Thymus (tissue), 11 donors: ENCODE measurements around the gene PTBP1. TPM values are rescaled to one million over a fixed set of nuclear protein-coding genes. Genes with fewer than 3 reads are reported as not detected.

Experiments used
- DNase-seq, 9 donors: peaks; one replicate each; pipeline ENCODE4 v3.0.0-alpha.2; 2013; ENCODE audit warnings: low spot score in 9 of 9, low read depth in 6 of 9, missing footprints in 1 of 9
- H3K27ac ChIP-seq, 2 donors: one replicate each; pipeline ENCODE4 v1.5.1; 2013; ENCODE audit warnings: control low read depth in 1 of 2, low read depth in 1 of 2, low read length in 1 of 2, mild to moderate bottlenecking in 1 of 2, moderate library complexity in 1 of 2
- H3K27me3 ChIP-seq, 2 donors: one replicate each; pipeline ENCODE4 v1.5.1; 2013; ENCODE audit warnings: low read length in 1 of 2; ENCODE audit not compliant: control insufficient read depth in 2 of 2, insufficient read depth in 1 of 2
- H3K36me3 ChIP-seq, 2 donors: one replicate each; pipeline ENCODE4 v1.5.1; 2013; ENCODE audit warnings: low read length in 1 of 2, mild to moderate bottlenecking in 1 of 2, moderate library complexity in 1 of 2; ENCODE audit not compliant: control insufficient read depth in 2 of 2, insufficient read depth in 2 of 2
- H3K4me1 ChIP-seq, 2 donors: one replicate each; pipeline ENCODE4 v1.5.1; 2013; ENCODE audit warnings: low read length in 2 of 2; ENCODE audit not compliant: control insufficient read depth in 2 of 2, insufficient read depth in 2 of 2
- H3K4me3 ChIP-seq, 2 donors: one replicate each; pipeline ENCODE4 v1.5.1; 2013; ENCODE audit warnings: low read length in 2 of 2, control low read depth in 1 of 2, mild to moderate bottlenecking in 1 of 2
- H3K9me3 ChIP-seq, 2 donors: one replicate each; pipeline ENCODE4 v1.5.1; 2013; ENCODE audit warnings: low read length in 1 of 2, mild to moderate bottlenecking in 1 of 2; ENCODE audit not compliant: control insufficient read depth in 2 of 2, insufficient read depth in 1 of 2
- WGBS: extraction: QIAGEN DNeasy Blood & Tissue Kit; methylation state at CpG from one replicate; pipeline ENCODE4 v1.1.7; 2013; 5-methylcytosine and 5-hydroxymethylcytosine counted together
- polyA plus RNA-seq: library from polyadenylated mRNA; stranded (reverse); fragments of 200-250 nt; gene quantifications from one replicate; pipeline ENCODE4 v1.2.3, GENCODE V29; 2013
- total RNA-seq: library from RNA; stranded (reverse); fragments of 120-200 nt; gene quantifications from one replicate; pipeline ENCODE4 v1.2.4, GENCODE V29; 2013
- donor health status: healthy.

PTBP1 gene
- total and polyA plus RNA-seq, 2 donors, result 75.1 to 129 TPM

- Histone ChIP-seq H3K27ac (no peak overlapping the region), H3K9me3 (no peaks in the 10 kb centered on the region), H3K36me3 (no peaks in the 10 kb centered on the region), H3K4me1 (peaks cover 0 to 9% of the 10 kb centered on the region in 2 donors), H3K27me3 (peaks cover 2 to 21% of the 10 kb centered on the region in 2 donors), H3K4me3 (no peak overlapping the region)
- 84% methylated on average over 8 of the region's 8 CpGs for WGBS
- DNase-seq, result no peak
Measured at GRCh38 chr19:791567-792305, 5.5 kb upstream of the PTBP1 start.

DNA sequence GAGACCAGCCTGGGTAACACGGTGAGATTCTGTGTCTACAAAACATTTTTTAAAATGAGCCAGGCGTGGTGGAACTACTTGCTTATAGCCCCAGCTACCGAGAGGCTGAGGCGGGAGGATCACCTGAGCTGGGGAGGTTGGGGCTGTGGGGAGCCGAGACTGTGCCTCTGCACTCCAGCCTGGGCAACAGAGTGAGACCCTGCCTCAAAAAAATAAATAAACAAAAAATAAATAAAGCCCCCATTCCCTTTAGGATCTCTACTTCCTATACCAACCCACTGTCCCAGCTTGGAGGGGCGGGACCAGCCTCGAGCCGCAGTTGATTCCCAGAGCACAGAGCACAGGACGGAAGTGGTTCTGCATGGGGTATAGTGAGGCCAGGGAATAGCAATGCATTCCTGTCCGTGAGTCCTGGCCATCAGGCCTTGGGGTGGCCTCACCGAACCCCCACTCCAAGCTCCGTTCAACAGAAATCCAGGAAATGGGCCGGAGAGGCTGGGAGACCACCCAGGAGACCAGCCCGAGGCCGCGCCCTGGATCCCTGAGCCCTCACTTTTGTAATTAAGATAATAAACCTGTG lies 4.9 kb upstream of the PTBP1 start:
- Histone ChIP-seq H3K27me3 (peaks cover 2 to 21% of the 10 kb centered on the region in 2 donors), H3K36me3 (no peaks in the 10 kb centered on the region), H3K4me1 (peaks cover 0 to 9% of the 10 kb centered on the region in 2 donors), H3K9me3 (no peaks in the 10 kb centered on the region), H3K4me3 (no peak overlapping the region), H3K27ac (no peak overlapping the region)
- WGBS, result 95% methylated on average over 16 of the region's 16 CpGs
- DNase-seq, result no peak

DNA sequence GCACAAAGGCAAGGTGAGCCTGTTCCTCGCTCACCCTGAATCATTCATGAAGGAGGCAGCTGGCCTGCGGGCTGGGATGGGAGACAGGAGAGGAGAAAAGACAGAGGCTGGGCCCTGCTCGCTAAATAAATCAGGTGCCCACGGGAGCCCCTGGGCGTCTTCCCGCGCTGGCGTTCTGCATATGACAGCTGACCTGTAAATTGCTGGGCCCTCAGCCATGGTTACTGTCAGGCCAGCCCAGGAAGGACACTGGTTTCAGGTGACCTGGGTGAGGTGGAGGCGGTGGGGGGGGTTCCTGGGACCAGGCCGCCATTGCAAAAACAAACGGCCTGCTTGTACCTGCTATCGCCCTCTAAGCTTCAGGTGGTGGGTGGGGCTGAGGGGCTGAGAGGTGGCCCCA lies 3.4 kb upstream of the PTBP1 start:
- no peak overlapping the region for H3K4me3 ChIP-seq
- H3K27ac ChIP-seq, result no peak overlapping the region
- H3K4me1 ChIP-seq, result peaks cover under 1 to 9% of the 10 kb centered on the region in 2 donors
- 93% methylated on average over 12 of the region's 12 CpGs for WGBS
- peaks cover 2 to 17% of the 10 kb centered on the region in 2 donors for H3K27me3 ChIP-seq
- DNase-seq, result no peak
- peaks cover 0 to 3% of the 10 kb centered on the region in 2 donors for H3K9me3 ChIP-seq
- peaks cover 0 to 4% of the 10 kb centered on the region in 2 donors for H3K36me3 ChIP-seq

DNA sequence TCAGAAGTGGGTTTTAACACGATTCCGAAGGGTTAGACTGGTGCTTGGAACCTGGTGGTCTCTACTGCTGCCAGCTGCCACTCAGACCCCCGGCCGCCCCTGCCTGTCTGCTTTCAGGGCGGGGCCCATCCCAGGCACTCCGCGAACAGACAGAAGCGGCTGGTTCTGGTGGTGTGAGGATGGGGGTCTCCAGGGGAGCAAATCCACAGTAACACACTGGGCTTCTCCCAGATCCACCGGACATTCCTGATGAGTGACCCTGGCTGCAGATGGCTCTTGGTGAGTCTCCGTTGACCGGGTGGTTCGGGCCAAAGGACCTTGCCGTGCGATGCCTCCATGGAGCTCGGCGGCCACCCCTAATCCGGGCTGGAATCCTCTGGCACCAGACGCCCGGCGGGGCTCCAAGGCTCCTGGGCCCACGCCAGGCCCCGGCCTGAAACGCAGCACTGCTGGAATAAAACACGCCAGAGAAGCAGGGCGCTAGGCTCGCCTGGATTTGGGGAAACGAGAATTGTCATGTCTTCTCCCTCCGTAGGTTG lies 2.1 kb upstream of the PTBP1 start:
- Histone ChIP-seq H3K9me3 (peaks cover 0 to 6% of the 10 kb centered on the region in 2 donors), H3K4me3 (no peak overlapping the region), H3K27ac (no peak overlapping the region), H3K36me3 (peaks cover 9 to 15% of the 10 kb centered on the region in 2 donors), H3K4me1 (peaks cover 11 to 16% of the 10 kb centered on the region in 2 donors), H3K27me3 (peaks cover 0 to 7% of the 10 kb centered on the region in 2 donors)
- DNase-seq, result no peak
- WGBS, result 96% methylated on average over 28 of the region's 28 CpGs

- Histone ChIP-seq H3K4me1 (peaks cover 14 to 24% of the 10 kb centered on the region in 2 donors), H3K36me3 (peaks cover 17 to 23% of the 10 kb centered on the region in 2 donors), H3K27ac (no peak overlapping the region), H3K9me3 (peaks cover 0 to 6% of the 10 kb centered on the region in 2 donors), H3K4me3 (peak overlapping the region; percentile 58 to 64), H3K27me3 (peaks cover 0 to 3% of the 10 kb centered on the region in 2 donors)
- 87% methylated on average over 39 of the region's 39 CpGs for WGBS
- no peak for DNase-seq
Measured at GRCh38 chr19:795691-796581, 1.3 kb upstream of the PTBP1 start.

DNA sequence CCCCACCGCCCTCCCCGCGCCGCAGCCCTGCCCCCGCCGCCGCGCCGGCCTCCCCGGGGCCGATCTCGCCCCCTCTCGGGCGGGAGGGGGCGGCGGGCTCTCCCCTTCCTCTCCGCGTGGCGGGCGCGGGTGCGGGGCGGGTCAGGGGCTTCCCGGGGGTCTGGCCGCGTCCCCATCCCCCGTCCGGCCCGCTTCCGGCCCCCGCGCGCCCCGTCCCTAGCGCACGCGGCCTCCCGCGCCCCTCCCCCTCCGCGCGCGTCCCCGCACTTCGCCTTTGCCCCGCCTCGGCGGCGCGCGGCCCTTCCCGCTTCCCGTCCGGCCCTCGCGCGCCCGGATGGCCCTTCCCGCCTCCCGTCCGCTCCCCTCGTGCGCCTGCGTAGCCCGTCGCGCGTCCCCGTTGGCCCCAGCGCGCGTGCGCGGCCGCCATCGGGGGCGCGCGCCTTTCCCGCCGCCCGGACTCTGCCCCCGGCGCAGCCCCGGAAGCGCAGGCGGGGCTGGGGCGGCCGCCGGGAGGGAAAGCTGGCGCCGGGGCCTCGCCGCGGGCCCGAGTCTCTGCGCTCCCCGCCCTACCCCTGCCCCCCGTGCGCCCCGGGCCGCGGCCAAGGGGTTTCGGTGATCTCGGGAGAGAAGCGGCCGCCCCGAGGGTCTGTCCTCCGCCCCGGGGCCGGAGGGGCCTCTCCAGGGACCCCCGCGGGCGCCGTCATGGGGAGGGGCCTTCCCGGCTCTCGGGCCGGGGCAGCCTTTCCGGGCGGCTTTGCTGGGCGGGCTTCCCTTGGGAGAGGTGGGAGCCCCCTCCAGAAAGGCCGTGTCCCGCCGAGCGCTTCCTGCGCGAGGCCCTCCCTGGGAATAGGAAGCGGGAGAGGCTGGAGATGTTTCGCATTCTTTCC lies 519 bp downstream of the PTBP1 start:
- H3K4me3 ChIP-seq, result peak overlapping the region; percentile 57 to 97
- H3K27me3 ChIP-seq, result no peaks in the 10 kb centered on the region
- WGBS, result under 1% methylated on average over 129 of the region's 129 CpGs
- H3K9me3 ChIP-seq, result peaks cover 0 to 6% of the 10 kb centered on the region in 2 donors
- peak; percentile 41 to 92 (median 79) for DNase-seq
- peak overlapping the region; percentile 83 to 97 for H3K27ac ChIP-seq
- H3K4me1 ChIP-seq, result peaks cover 14 to 38% of the 10 kb centered on the region in 2 donors
- H3K36me3 ChIP-seq, result peaks cover 32 to 41% of the 10 kb centered on the region in 2 donors

DNA sequence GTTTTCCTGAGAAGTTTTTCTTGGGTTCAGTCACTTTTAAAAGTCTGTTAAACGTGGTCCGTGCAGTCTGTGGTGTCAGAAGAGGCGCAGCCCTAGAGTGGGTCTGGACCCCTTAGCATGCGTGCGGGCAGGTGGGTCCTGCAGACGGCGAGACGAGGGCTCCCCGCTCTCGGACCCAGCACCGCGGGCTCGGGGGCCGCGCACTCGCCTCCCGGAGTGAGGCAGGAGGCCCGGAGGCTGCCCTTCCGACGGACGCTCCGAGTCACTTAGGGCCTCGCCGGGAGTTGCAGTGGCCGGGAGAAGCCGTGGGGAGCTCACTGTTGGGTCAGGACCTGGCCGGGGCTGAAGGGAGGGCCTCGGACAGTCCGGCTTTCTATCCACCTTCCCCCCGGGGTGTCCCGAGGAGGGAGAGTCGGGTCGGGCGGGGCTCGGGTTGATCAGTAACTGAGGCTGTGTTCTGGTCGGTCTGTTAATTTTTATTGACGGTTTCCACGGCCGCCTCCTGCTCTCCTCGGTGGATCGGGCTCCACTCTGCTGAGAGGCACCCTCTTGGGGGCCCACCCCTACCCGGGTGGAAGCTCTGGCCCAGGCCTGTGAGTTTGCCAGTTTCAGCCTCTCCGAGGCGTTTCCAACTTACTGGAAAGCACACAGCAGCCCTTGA lies 1.3 kb downstream of the PTBP1 start:
- peaks cover 38 to 49% of the 10 kb centered on the region in 2 donors for H3K36me3 ChIP-seq
- H3K4me1 ChIP-seq, result peaks cover 14 to 38% of the 10 kb centered on the region in 2 donors
- peaks cover 0 to 6% of the 10 kb centered on the region in 2 donors for H3K9me3 ChIP-seq
- 2% methylated on average over 44 of the region's 44 CpGs for whole genome bisulfite sequencing
- no peaks in the 10 kb centered on the region for H3K27me3 ChIP-seq
- peak overlapping the region; percentile 57 to 97 for H3K4me3 ChIP-seq
- no peak for DNase-seq
- peak overlapping the region; percentile 30 to 74 for H3K27ac ChIP-seq
